HCT116 (cell line): ENCODE measurements around the gene NR2F1-AS1. TPM values are rescaled to one million over a fixed set of nuclear protein-coding genes. Genes with fewer than 3 reads are reported as not detected.

Experiments used
- ATAC-seq: fragments of 200-7000 bp; cut with Tn5 transposase; 2 replicates; pipeline ENCODE4 v1.9.1; 2020; ENCODE audit warnings: mild to moderate bottlenecking, moderate library complexity
- BruUV-seq: library from RNA; stranded (reverse); fragments of 400-500 nt; replicated peaks from 2 replicates; lab custom pipeline; 2021; lab: Mats Ljungman, UMichigan
- CTCF ChIA-PET: fragments of 300-600 bp; sonication (Branson Sonifier 250); formaldehyde crosslinking; loops from one replicate; lab custom pipeline; 2021; ENCODE audit warnings: antibody characterized with exemption; lab: Charles Lee
- POLR2A ChIA-PET: fragments of 300-600, 350-600 bp; sonication (Branson Sonifier 250); formaldehyde crosslinking; loops from one replicate; lab custom pipeline; 2021; ENCODE audit warnings: antibody characterized with exemption; lab: Charles Lee
- RAD21 ChIA-PET, 2 experiments: fragments of 300-600 bp; sonication (Branson Sonifier 250); formaldehyde crosslinking; loops; one replicate each; lab custom pipeline; 2023; ENCODE audit warnings: low total read pairs in 2 of 2; ENCODE audit not compliant: uncharacterized antibody in 2 of 2, unreplicated experiment in 2 of 2, low non-redundant PET in 1 of 2; lab: Charles Lee
- DNase-seq: peaks from one replicate; pipeline ENCODE4 v3.0.0-alpha.2; 2010; ENCODE audit warnings: low read depth, low spot score
- H2AFZ ChIP-seq: fragments of 200-600 bp; shearing (Covaris generic), sonication (generic); 2 replicates; pipeline ENCODE4 v1.6.1; 2017; ENCODE audit warnings: low read depth, mixed run types, mixed read lengths, antibody characterized with exemption, low read length; ENCODE audit not compliant: poor library complexity, severe bottlenecking
- H3K27ac ChIP-seq: 2 replicates; pipeline ENCODE4 v1.5.1; 2012; ENCODE audit warnings: low read depth, low read length
- H3K27me3 ChIP-seq: fragments of 200-600 bp; sonication (generic); 2 replicates; pipeline ENCODE4 v1.6.1; 2016; ENCODE audit warnings: mixed run types, low read length, mixed read lengths; ENCODE audit not compliant: insufficient read depth
- H3K36me3 ChIP-seq, 2 experiments: fragments of 200-500 bp in 1 of 2; fragments of 200-600 bp in 1 of 2; sonication (Bioruptor generic) in 1 of 2; sonication (generic) in 1 of 2; 2 replicates each; pipeline versions ENCODE4 v1.5.1 to v1.6.1; 2014 to 2016; ENCODE audit warnings: low read length in 2 of 2, inconsistent platforms in 1 of 2, mixed read lengths in 1 of 2, mixed run types in 1 of 2; ENCODE audit not compliant: insufficient read depth in 2 of 2, control insufficient read depth in 1 of 2
- H3K4me1 ChIP-seq, 2 experiments: fragments of 200-600 bp in 1 of 2; sonication (generic) in 1 of 2; 2 replicates each; pipeline versions ENCODE4 v1.5.1 to v1.6.1; 2012 to 2017; ENCODE audit warnings: low read length in 2 of 2, inconsistent platforms in 1 of 2, mild to moderate bottlenecking in 1 of 2, mixed read lengths in 1 of 2, mixed run types in 1 of 2, moderate library complexity in 1 of 2; ENCODE audit not compliant: insufficient read depth in 2 of 2, control insufficient read depth in 1 of 2
- H3K4me2 ChIP-seq: fragments of 200-600 bp; sonication (generic); 2 replicates; pipeline ENCODE4 v1.6.1; 2017; ENCODE audit warnings: mixed run types, low read length, mixed read lengths
- H3K4me3 ChIP-seq, 2 experiments: fragments of 200-600 bp in 1 of 2; sonication (generic) in 1 of 2; replicated peaks in 1 of 2; 2 replicates each; pipeline ENCODE4 v1.5.1; 2011 to 2016; ENCODE audit warnings: low read length in 2 of 2, control low read depth in 1 of 2, low read depth in 1 of 2, mild to moderate bottlenecking in 1 of 2, mixed read lengths in 1 of 2, mixed run types in 1 of 2
- H3K79me2 ChIP-seq: fragments of 200-600 bp; sonication (generic); 2 replicates; pipeline ENCODE4 v1.6.1; 2017; ENCODE audit warnings: mild to moderate bottlenecking, mixed run types, low read length, moderate library complexity, mixed read lengths; ENCODE audit not compliant: insufficient read depth
- H3K9ac ChIP-seq: fragments of 200-600 bp; sonication (generic); 2 replicates; pipeline ENCODE4 v1.6.1; 2016; ENCODE audit warnings: low read length, mixed read lengths
- H3K9me2 ChIP-seq: fragments of 200-600 bp; sonication (generic), shearing (Covaris generic); 2 replicates; pipeline ENCODE4 v1.6.1; 2017; ENCODE audit warnings: mixed run types, mild to moderate bottlenecking, moderate library complexity; ENCODE audit not compliant: insufficient read depth
- H3K9me3 ChIP-seq, 2 experiments: fragments of 200-500 bp in 1 of 2; fragments of 200-600 bp in 1 of 2; sonication (Bioruptor generic) in 1 of 2; sonication (generic) in 1 of 2; 2 replicates each; pipeline ENCODE4 v1.6.1; 2014 to 2017; ENCODE audit warnings: low read length in 2 of 2, mixed read lengths in 2 of 2, inconsistent platforms in 1 of 2, low read depth in 1 of 2, mild to moderate bottlenecking in 1 of 2, mixed run types in 1 of 2, moderate library complexity in 1 of 2; ENCODE audit not compliant: control insufficient read depth in 1 of 2, insufficient read depth in 1 of 2
- H4K20me1 ChIP-seq: fragments of 200-600 bp; sonication (generic), shearing (Covaris generic); 2 replicates; pipeline ENCODE4 v1.6.1; 2017; ENCODE audit warnings: mixed run types, mild to moderate bottlenecking, moderate library complexity; ENCODE audit not compliant: insufficient read depth
- CEBPB ChIP-seq: IDR thresholded peaks from 2 replicates; pipeline ENCODE4 v1.6.1; 2012; ENCODE audit warnings: low read depth
- EZH2 ChIP-seq: fragments of 200-600 bp; sonication (generic); IDR thresholded peaks from 2 replicates; pipeline ENCODE4 v1.6.1; 2017; ENCODE audit warnings: antibody characterized with exemption, mixed run types
- EZH2phosphoT487 ChIP-seq: fragments of 200-600 bp; IDR thresholded peaks from 2 replicates; pipeline ENCODE4 v1.6.1; 2018; ENCODE audit warnings: antibody characterized with exemption, borderline replicate concordance
- FOSL1 ChIP-seq: IDR thresholded peaks from 2 replicates; pipeline ENCODE4 v1.6.1; 2012; ENCODE audit warnings: low read depth
- JUND ChIP-seq: IDR thresholded peaks from 2 replicates; pipeline ENCODE4 v1.6.1; 2012
- POLR2A ChIP-seq: IDR thresholded peaks from 2 replicates; pipeline ENCODE4 v1.7.0; 2011; ENCODE audit warnings: borderline replicate concordance; ENCODE audit not compliant: insufficient read depth, insufficient read length; ENCODE audit errors: extremely low read depth
- SIN3A ChIP-seq: IDR thresholded peaks from 2 replicates; pipeline ENCODE4 v1.6.1; 2012; ENCODE audit warnings: low read depth
- SP1 ChIP-seq: IDR thresholded peaks from 2 replicates; pipeline ENCODE4 v1.6.1; 2012; ENCODE audit warnings: low read depth
- SRF ChIP-seq: IDR thresholded peaks from 2 replicates; pipeline ENCODE4 v1.6.1; 2012; ENCODE audit warnings: low read depth
- YY1 ChIP-seq: IDR thresholded peaks from 2 replicates; pipeline ENCODE4 v1.6.1; 2011; ENCODE audit warnings: low read length, low read depth, moderate library complexity, mild to moderate bottlenecking; ENCODE audit not compliant: insufficient replicate concordance; ENCODE audit errors: extremely low read depth
- ZFX ChIP-seq: fragments of 450-650 bp; IDR thresholded peaks from 2 replicates; pipeline ENCODE4 v1.6.1; 2017
- intact Hi-C: fragments of 100-400 bp; cut with micrococcal nuclease; formaldehyde crosslinking; loops from 2 replicates; pipeline ENCODE4 v1.10.0; 2022
- total RNA-seq: library from RNA; stranded (reverse); gene quantifications from one replicate; pipeline ENCODE4 v1.2.1, GENCODE V29; 2021; ENCODE audit not compliant: unreplicated experiment
- TF ChIP-seq, protein P1 (sequence below): IDR thresholded peaks from 2 replicates; pipeline ENCODE4 v1.6.1; 2012
- TF ChIP-seq, protein P2 (sequence below): IDR thresholded peaks from 2 replicates; pipeline ENCODE4 v1.6.1; 2011; ENCODE audit warnings: mild to moderate bottlenecking, low read length, moderate library complexity; ENCODE audit not compliant: insufficient replicate concordance; ENCODE audit errors: extremely low read depth
- TF ChIP-seq, protein P3 (sequence below), 3 experiments: fragments of 200-600 bp in 1 of 3; sonication (generic) in 1 of 3; IDR thresholded peaks in 2 of 3; conservative IDR thresholded peaks in 1 of 3; 2 replicates each; pipeline ENCODE4 v1.5.1; 2012 to 2017; ENCODE audit warnings: low read depth in 2 of 3, low read length in 2 of 3, antibody characterized with exemption in 1 of 3, borderline replicate concordance in 1 of 3, control low read depth in 1 of 3, mild to moderate bottlenecking in 1 of 3, mixed read lengths in 1 of 3, mixed run types in 1 of 3, moderate library complexity in 1 of 3; ENCODE audit not compliant: insufficient read depth in 1 of 3

NR2F1-AS1 gene
- total RNA-seq, 1 experiment from 2014 or later: 20.1 TPM

DNA sequence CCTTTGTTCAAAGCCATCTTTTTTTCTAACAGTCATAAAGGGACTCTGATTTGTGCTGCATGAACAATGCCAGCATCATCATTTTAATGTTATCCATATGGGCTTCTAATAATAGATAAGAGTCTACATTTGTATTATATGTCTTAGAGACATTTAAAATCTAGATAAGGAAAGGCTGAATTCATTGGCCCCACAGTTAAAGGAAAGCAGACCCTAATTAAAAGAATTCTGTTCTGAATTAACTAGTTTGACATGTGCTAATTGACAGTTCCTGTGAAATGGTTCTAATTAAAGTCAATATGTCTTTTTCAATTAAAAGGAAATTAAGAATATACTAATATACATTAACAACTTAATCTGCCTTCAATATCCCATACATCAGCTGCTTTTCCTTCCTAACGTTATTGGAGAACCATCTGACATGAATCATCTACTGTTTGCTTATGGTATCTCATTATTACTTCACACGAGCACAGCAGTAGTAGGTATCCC is 104.7 kb downstream of the NR2F1-AS1 start:
- TF ChIP-seq, protein P1, sequence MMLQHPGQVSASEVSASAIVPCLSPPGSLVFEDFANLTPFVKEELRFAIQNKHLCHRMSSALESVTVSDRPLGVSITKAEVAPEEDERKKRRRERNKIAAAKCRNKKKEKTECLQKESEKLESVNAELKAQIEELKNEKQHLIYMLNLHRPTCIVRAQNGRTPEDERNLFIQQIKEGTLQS: no peak
- TF ChIP-seq ZFX: no peak
- no peak for TF ChIP-seq JUND
- TF ChIP-seq FOSL1: no peak
- no peak for TF ChIP-seq CEBPB
- TF ChIP-seq EZH2phosphoT487: no peak
- TF ChIP-seq SP1: no peak
- no peak for TF ChIP-seq SIN3A
- TF ChIP-seq YY1: no peak
- no peak for TF ChIP-seq EZH2
- H2AFZ ChIP-seq: no peak overlapping the region
- peaks cover 9 to 11% of the 10 kb centered on the region in 2 experiments; a peak in 2 of 4 replicates for H3K9me3 ChIP-seq
- H3K27ac ChIP-seq: no peak overlapping the region
- ChIA-PET RAD21 (no interaction called here), CTCF (no interaction called here), POLR2A (no interaction called here)
- no peak for ATAC-seq
- no peaks in the 10 kb centered on the region for H3K4me1 ChIP-seq
- H3K79me2 ChIP-seq: no peaks in the 10 kb centered on the region
- H3K27me3 ChIP-seq: no peaks in the 10 kb centered on the region
- H3K9me2 ChIP-seq: no peaks in the 10 kb centered on the region
- H3K4me3 ChIP-seq: no peak overlapping the region
- H3K9ac ChIP-seq: no peak overlapping the region
- H3K36me3 ChIP-seq: no peaks in the 10 kb centered on the region
- H3K4me2 ChIP-seq: no peak overlapping the region
- intact Hi-C loops: no loop called here
- no peak for DNase-seq
- no peaks in the 10 kb centered on the region for H4K20me1 ChIP-seq
- BruUV-seq: no TSS peak

DNA sequence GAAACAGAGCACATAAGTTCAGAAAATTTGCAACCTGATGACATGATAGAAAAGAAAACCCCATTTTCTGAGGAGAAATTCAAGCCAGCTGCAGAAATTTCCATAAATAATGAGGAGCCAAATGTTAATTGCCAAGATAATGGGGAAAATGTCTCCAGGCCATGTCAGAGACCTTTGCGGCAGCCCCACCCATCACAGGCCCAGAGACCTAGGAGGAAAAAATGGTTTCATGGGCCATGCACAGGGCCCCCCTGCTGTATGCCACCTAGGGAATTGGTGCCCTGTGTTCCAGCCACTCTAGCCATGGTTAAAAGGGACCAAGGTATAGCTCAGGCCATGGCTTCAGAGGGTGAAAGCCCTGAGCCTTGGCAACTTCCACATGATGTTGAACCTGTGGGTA is 118.1 kb downstream of the NR2F1-AS1 start:
- H3K27me3 ChIP-seq: no peaks in the 10 kb centered on the region
- no peaks in the 10 kb centered on the region for H4K20me1 ChIP-seq
- intact Hi-C loops: no loop called here
- no peak overlapping the region for H2AFZ ChIP-seq
- H3K9me3 ChIP-seq: peaks cover 4 to 7% of the 10 kb centered on the region in 2 experiments; a peak in 2 of 4 replicates
- H3K9ac ChIP-seq: no peak overlapping the region
- POLR2A ChIA-PET: no interaction called here
- H3K4me3 ChIP-seq: no peak overlapping the region
- no peak overlapping the region for H3K27ac ChIP-seq
- no peaks in the 10 kb centered on the region for H3K79me2 ChIP-seq
- RAD21 ChIA-PET: no interaction called here
- CTCF ChIA-PET: no interaction called here
- no peak for ATAC-seq
- no peaks in the 10 kb centered on the region for H3K9me2 ChIP-seq
- no TSS peak for BruUV-seq
- TF ChIP-seq SRF: no peak
- no peak for TF ChIP-seq SP1
- TF ChIP-seq, protein P2, sequence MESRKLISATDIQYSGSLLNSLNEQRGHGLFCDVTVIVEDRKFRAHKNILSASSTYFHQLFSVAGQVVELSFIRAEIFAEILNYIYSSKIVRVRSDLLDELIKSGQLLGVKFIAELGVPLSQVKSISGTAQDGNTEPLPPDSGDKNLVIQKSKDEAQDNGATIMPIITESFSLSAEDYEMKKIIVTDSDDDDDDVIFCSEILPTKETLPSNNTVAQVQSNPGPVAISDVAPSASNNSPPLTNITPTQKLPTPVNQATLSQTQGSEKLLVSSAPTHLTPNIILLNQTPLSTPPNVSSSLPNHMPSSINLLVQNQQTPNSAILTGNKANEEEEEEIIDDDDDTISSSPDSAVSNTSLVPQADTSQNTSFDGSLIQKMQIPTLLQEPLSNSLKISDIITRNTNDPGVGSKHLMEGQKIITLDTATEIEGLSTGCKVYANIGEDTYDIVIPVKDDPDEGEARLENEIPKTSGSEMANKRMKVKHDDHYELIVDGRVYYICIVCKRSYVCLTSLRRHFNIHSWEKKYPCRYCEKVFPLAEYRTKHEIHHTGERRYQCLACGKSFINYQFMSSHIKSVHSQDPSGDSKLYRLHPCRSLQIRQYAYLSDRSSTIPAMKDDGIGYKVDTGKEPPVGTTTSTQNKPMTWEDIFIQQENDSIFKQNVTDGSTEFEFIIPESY: no peak
- TF ChIP-seq EZH2: no peak
- TF ChIP-seq, protein P3, sequence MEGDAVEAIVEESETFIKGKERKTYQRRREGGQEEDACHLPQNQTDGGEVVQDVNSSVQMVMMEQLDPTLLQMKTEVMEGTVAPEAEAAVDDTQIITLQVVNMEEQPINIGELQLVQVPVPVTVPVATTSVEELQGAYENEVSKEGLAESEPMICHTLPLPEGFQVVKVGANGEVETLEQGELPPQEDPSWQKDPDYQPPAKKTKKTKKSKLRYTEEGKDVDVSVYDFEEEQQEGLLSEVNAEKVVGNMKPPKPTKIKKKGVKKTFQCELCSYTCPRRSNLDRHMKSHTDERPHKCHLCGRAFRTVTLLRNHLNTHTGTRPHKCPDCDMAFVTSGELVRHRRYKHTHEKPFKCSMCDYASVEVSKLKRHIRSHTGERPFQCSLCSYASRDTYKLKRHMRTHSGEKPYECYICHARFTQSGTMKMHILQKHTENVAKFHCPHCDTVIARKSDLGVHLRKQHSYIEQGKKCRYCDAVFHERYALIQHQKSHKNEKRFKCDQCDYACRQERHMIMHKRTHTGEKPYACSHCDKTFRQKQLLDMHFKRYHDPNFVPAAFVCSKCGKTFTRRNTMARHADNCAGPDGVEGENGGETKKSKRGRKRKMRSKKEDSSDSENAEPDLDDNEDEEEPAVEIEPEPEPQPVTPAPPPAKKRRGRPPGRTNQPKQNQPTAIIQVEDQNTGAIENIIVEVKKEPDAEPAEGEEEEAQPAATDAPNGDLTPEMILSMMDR (IDR thresholded peaks at IDR 0.05 in 2 of 3, conservative IDR thresholded peaks at IDR 0.05 in 1 of 3; ENCODE audit: borderline replicate concordance in 1 of 3, insufficient read depth in 1 of 3, low read depth in 2 of 3, low read length in 2 of 3): no peak
- no peak for TF ChIP-seq POLR2A
- no peak for DNase-seq
- H3K4me2 ChIP-seq: no peak overlapping the region
- no peaks in the 10 kb centered on the region for H3K36me3 ChIP-seq
- no peaks in the 10 kb centered on the region for H3K4me1 ChIP-seq
